IMR-90 (cell line): ENCODE data around the gene TRIM32. TPM values are rescaled to one million over a fixed set of nuclear protein-coding genes. Genes with fewer than 3 reads are reported as not detected.

Experiments used
- ATAC-seq: fragments of 200-7000 bp; cut with Tn5 transposase; 2 replicates; pipeline ENCODE4 v1.9.1; 2020; ENCODE audit warnings: low read depth, mild to moderate bottlenecking, moderate library complexity
- BruUV-seq: library from RNA; stranded (reverse); fragments of 400-500 nt; replicated peaks from 2 replicates; lab custom pipeline; 2021; lab: Mats Ljungman, UMichigan
- CTCF ChIA-PET: fragments of 300-600 bp; formaldehyde crosslinking; extraction: SDS; loops from one replicate; lab custom pipeline; 2021; ENCODE audit warnings: antibody characterized with exemption; lab: Yijun Ruan, JAX
- POLR2A ChIA-PET: fragments of 300-600 bp; sonication (Branson Sonifier 250); formaldehyde crosslinking; loops from one replicate; lab custom pipeline; 2022; ENCODE audit warnings: antibody characterized with exemption; ENCODE audit not compliant: unreplicated experiment; lab: Charles Lee
- DNase-seq: peaks from one replicate; pipeline ENCODE4 v3.0.0; 2013
- H2AFZ ChIP-seq: replicated peaks from 2 replicates; pipeline ENCODE3; 2013; ENCODE audit warnings: low read length, mild to moderate bottlenecking; ENCODE audit not compliant: poor library complexity
- H2AK5ac ChIP-seq: 2 replicates; pipeline ENCODE4 v1.6.1; 2013; ENCODE audit warnings: low read depth, low read length, inconsistent platforms
- H2AK9ac ChIP-seq: replicated peaks from 2 replicates; pipeline ENCODE3; 2013; ENCODE audit warnings: mild to moderate bottlenecking, low read depth, low read length, moderate library complexity; ENCODE audit not compliant: poor library complexity
- H2BK120ac ChIP-seq: 2 replicates; pipeline ENCODE4 v1.6.1; 2013; ENCODE audit warnings: low read depth, low read length, inconsistent platforms
- H2BK15ac ChIP-seq: 3 replicates; pipeline ENCODE4 v1.6.1; 2013; ENCODE audit warnings: low read depth, low read length, inconsistent platforms
- H2BK20ac ChIP-seq: 2 replicates; pipeline ENCODE4 v1.6.1; 2013; ENCODE audit warnings: low read depth, mild to moderate bottlenecking, inconsistent platforms, low read length, moderate library complexity
- H2BK5ac ChIP-seq: 2 replicates; pipeline ENCODE4 v1.6.1; 2013; ENCODE audit warnings: mild to moderate bottlenecking, low read depth, low read length, inconsistent platforms; ENCODE audit not compliant: poor library complexity, severe bottlenecking
- H3K14ac ChIP-seq: replicated peaks from 2 replicates; pipeline ENCODE4 v1.6.1; 2013; ENCODE audit warnings: low read depth, low read length, inconsistent platforms
- H3K18ac ChIP-seq: 2 replicates; pipeline ENCODE4 v1.6.1; 2013; ENCODE audit warnings: low read depth, low read length, control low read depth
- H3K23ac ChIP-seq: 2 replicates; pipeline ENCODE4 v1.6.1; 2013; ENCODE audit warnings: low read depth, low read length, inconsistent platforms
- H3K27ac ChIP-seq: 2 replicates; pipeline ENCODE4 v1.5.1; 2013; ENCODE audit warnings: mild to moderate bottlenecking, control low read depth, low read length; ENCODE audit not compliant: insufficient read depth
- H3K27me3 ChIP-seq: 2 replicates; pipeline ENCODE4 v1.6.1; 2013; ENCODE audit warnings: low read length; ENCODE audit not compliant: control insufficient read depth, insufficient read depth
- H3K36me3 ChIP-seq: 2 replicates; pipeline ENCODE4 v1.6.1; 2013; ENCODE audit warnings: low read length, mixed read lengths; ENCODE audit not compliant: control insufficient read depth, insufficient read depth
- H3K4ac ChIP-seq: 2 replicates; pipeline ENCODE4 v1.6.1; 2013; ENCODE audit warnings: low read depth, low read length, inconsistent platforms
- H3K4me1 ChIP-seq: 2 replicates; pipeline ENCODE4 v1.6.1; 2013; ENCODE audit warnings: low read length, mixed read lengths; ENCODE audit not compliant: control insufficient read depth, insufficient read depth
- H3K4me2 ChIP-seq: 2 replicates; pipeline ENCODE4 v1.6.1; 2013; ENCODE audit warnings: low read depth, mild to moderate bottlenecking, control low read depth, low read length, moderate library complexity
- H3K4me3 ChIP-seq: 2 replicates; pipeline ENCODE4 v1.5.1; 2013; ENCODE audit warnings: low read depth, mild to moderate bottlenecking, control low read depth, low read length, moderate library complexity; ENCODE audit not compliant: insufficient read depth
- H3K56ac ChIP-seq: 2 replicates; pipeline ENCODE4 v1.6.1; 2013; ENCODE audit warnings: low read length, inconsistent platforms; ENCODE audit not compliant: insufficient read depth; ENCODE audit errors: extremely low read depth
- H3K79me1 ChIP-seq, 2 experiments: 2 replicates each; pipeline ENCODE4 v1.6.1; 2013; ENCODE audit warnings: low read length in 2 of 2, inconsistent platforms in 1 of 2, low read depth in 1 of 2
- H3K9ac ChIP-seq: 2 replicates; pipeline ENCODE4 v1.6.1; 2013; ENCODE audit warnings: low read depth, low read length, control low read depth
- H3K9me1 ChIP-seq: 2 replicates; pipeline ENCODE4 v1.6.1; 2013; ENCODE audit warnings: low read length, inconsistent platforms; ENCODE audit not compliant: insufficient read depth
- H3K9me3 ChIP-seq: 2 replicates; pipeline ENCODE4 v1.6.1; 2013; ENCODE audit warnings: low read length; ENCODE audit not compliant: control insufficient read depth, insufficient read depth
- H4K20me1 ChIP-seq: 2 replicates; pipeline ENCODE4 v1.6.1; 2013; ENCODE audit warnings: low read length, inconsistent platforms; ENCODE audit not compliant: insufficient read depth
- H4K5ac ChIP-seq: 2 replicates; pipeline ENCODE4 v1.6.1; 2013; ENCODE audit warnings: mild to moderate bottlenecking, low read depth, low read length, control low read depth
- H4K8ac ChIP-seq, 2 experiments: 2 replicates each; pipeline ENCODE4 v1.6.1; 2013; ENCODE audit warnings: low read depth in 2 of 2, low read length in 2 of 2, control low read depth in 1 of 2, inconsistent platforms in 1 of 2
- H4K91ac ChIP-seq: 2 replicates; pipeline ENCODE4 v1.6.1; 2013; ENCODE audit warnings: low read depth, low read length, inconsistent platforms; ENCODE audit not compliant: insufficient read depth
- BHLHE40 ChIP-seq: fragments of 150-350 bp; IDR thresholded peaks from 2 replicates; pipeline ENCODE4 v1.6.1; 2016; ENCODE audit warnings: mild to moderate bottlenecking, low read depth, low read length
- MAFK ChIP-seq: IDR thresholded peaks from 2 replicates; pipeline ENCODE4 v1.6.1; 2012; ENCODE audit warnings: low read depth, low read length, improper control_type of control experiment
- RAD21 ChIP-seq: IDR thresholded peaks from 2 replicates; pipeline ENCODE4 v1.6.1; 2012; ENCODE audit warnings: low read length, improper control_type of control experiment
- USF2 ChIP-seq: fragments of 150-350 bp; IDR thresholded peaks from 2 replicates; pipeline ENCODE4 v1.6.1; 2017; ENCODE audit warnings: mild to moderate bottlenecking, antibody characterized with exemption, low read length, low read depth
- WGBS, 2 experiments: methylation state at CpG; one replicate each; pipeline versions ENCODE4 v1.1.5 to v1.1.7; 2013; ENCODE audit warnings: missing lambda C conversion rate in 2 of 2; ENCODE audit not compliant: insufficient read length in 1 of 2; ENCODE audit errors: extremely low coverage in 2 of 2; 5-methylcytosine and 5-hydroxymethylcytosine counted together
- dilution Hi-C: fragments of 300-500 bp; cut with HindIII; formaldehyde crosslinking; loops from one replicate; pipeline ENCODE4 v1.14.3; 2018; ENCODE audit warnings: low sequenced_read_pairs; ENCODE audit not compliant: unreplicated experiment
- in situ Hi-C: fragments of 300-500 bp; cut with MboI; formaldehyde crosslinking; loops from 3 replicates; pipeline ENCODE4 v1.14.3; 2019; ENCODE audit warnings: low sequenced_read_pairs, inconsistent platforms, mixed read lengths
- intact Hi-C: fragments of 100-400 bp; cut with micrococcal nuclease; formaldehyde crosslinking; loops from 2 replicates; pipeline ENCODE4 v1.10.0; 2022
- polyA plus RNA-seq, 3 experiments: library from polyadenylated mRNA; depleted of rRNA; stranded (reverse); fragments of >200 nt; gene quantifications; 2 replicates each; pipeline ENCODE4 v1.2.3, GENCODE V29; 2012; ENCODE audit warnings: low replicate concordance in 1 of 3
- total RNA-seq: library from RNA; depleted of rRNA; stranded (reverse); fragments of >200 nt; gene quantifications from 2 replicates; pipeline ENCODE4 v1.2.3, GENCODE V29; 2012

The TRIM32 gene
- total and polyA plus RNA-seq, 2 of the 4 experiments (the other 2 are of a cell fraction): 12.8 to 31.0 TPM

- H3K36me3 ChIP-seq: no peaks in the 10 kb centered on the region; the same call in 1 of the 2 replicates
- DNase-seq (no peak), ATAC-seq (peak; percentile 8)
- H3K4me3 ChIP-seq: peak overlapping the region; percentile 96
- peak overlapping the region; percentile 65; the same call in 1 of the 2 replicates for H3K56ac ChIP-seq
- H2BK5ac ChIP-seq: peak overlapping the region; percentile 98
- H3K14ac ChIP-seq: peak overlapping the region; percentile 95
- no peak; the same call in 1 of the 2 replicates for TF ChIP-seq BHLHE40
- no peak for TF ChIP-seq RAD21
- TF ChIP-seq USF2: no peak
- TF ChIP-seq MAFK: no peak
- no peak overlapping the region for H2BK15ac ChIP-seq
- H3K4ac ChIP-seq: peak overlapping the region; percentile 84
- CTCF ChIA-PET: no interaction called here
- peak overlapping the region; percentile 97 for H2AFZ ChIP-seq
- WGBS, 2 experiments: 14% methylated on average over 6 of the region's 7 CpGs; no CpG with 5 or more reads in 1 of the 2 experiments
- peaks cover 42% of the 10 kb centered on the region for H4K20me1 ChIP-seq
- no peak overlapping the region for H2BK20ac ChIP-seq
- H3K9me3 ChIP-seq: no peaks in the 10 kb centered on the region
- H2BK120ac ChIP-seq: no peak overlapping the region
- H3K4me2 ChIP-seq: peak overlapping the region; percentile 99
- intact Hi-C loops: no loop called here
- H3K18ac ChIP-seq: peak overlapping the region; percentile 63
- dilution Hi-C loops: no loop called here
- H4K8ac ChIP-seq: peak overlapping the region; percentile 79 to 83; a peak in 3 of 4 replicates
- peak overlapping the region; percentile 85 for H2AK5ac ChIP-seq
- in situ Hi-C loops: no loop called here
- peaks cover 15% of the 10 kb centered on the region for H3K4me1 ChIP-seq
- H3K27me3 ChIP-seq: no peaks in the 10 kb centered on the region
- H4K5ac ChIP-seq: peak overlapping the region; percentile 34
- peak overlapping the region; percentile 72; the same call in 1 of the 2 replicates for H4K91ac ChIP-seq
- peaks cover 21% of the 10 kb centered on the region for H3K9me1 ChIP-seq
- peak overlapping the region; percentile 96 for H2AK9ac ChIP-seq
- peak overlapping the region; percentile 89 for H3K27ac ChIP-seq
- H3K23ac ChIP-seq: peak overlapping the region; percentile 96
- H3K79me1 ChIP-seq: peaks cover 46 to 62% of the 10 kb centered on the region in 2 experiments
- POLR2A ChIA-PET: no interaction called here
- no TSS peak for BruUV-seq
- peak overlapping the region; percentile 97 for H3K9ac ChIP-seq
Measured at GRCh38 chr9:116687754-116688135, 640 bp downstream of the TRIM32 start.
